ENCODE results near the gene ARHGEF26.

Gene ARHGEF26

DNA sequence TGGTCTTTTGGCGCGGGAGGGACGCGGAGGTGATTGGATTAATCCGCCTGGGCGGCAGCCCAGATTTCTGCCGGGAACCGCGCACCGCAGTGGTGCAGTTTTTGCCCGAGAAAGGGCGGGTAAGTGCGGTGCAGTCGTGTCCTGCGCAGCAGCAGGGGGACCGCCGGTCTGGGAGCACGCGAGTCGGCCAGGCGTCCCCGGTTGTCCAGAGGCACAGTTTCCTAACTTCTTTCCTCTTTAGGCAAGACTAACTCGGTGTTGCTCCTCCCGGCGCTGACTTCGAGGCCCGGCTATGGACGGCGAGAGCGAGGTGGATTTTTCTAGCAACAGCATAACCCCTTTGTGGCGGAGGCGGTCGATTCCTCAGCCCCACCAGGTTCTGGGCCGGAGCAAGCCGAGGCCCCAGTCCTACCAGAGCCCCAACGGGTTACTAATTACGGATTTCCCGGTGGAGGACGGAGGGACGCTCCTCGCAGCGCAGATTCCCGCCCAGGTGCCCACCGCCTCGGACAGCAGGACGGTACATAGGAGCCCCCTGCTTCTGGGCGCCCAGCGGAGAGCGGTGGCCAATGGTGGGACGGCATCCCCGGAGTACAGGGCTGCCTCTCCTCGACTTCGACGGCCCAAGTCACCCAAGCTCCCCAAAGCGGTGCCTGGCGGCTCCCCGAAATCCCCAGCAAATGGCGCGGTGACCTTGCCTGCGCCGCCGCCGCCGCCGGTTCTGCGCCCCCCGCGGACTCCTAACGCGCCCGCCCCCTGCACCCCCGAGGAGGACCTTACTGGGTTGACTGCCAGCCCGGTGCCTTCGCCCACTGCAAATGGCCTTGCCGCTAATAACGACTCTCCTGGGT lies 736 bp downstream of the ARHGEF26 start:
- no peak for DNase-seq

DNA sequence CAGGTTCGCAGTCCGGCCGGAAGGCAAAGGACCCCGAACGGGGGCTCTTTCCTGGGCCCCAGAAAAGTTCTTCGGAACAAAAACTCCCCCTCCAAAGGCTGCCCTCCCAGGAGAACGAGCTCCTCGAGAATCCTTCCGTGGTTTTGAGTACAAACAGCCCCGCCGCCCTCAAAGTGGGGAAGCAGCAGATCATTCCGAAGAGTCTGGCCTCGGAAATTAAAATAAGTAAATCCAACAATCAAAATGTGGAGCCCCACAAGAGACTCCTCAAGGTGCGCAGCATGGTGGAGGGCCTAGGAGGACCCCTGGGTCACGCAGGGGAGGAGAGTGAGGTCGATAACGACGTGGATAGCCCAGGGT lies 1.3 kb downstream of the ARHGEF26 start:
- no peak for DNase-seq

- no peak for DNase-seq
Observed at GRCh38 chr3:154122912-154123559, 1.8 kb downstream of the ARHGEF26 start.

DNA sequence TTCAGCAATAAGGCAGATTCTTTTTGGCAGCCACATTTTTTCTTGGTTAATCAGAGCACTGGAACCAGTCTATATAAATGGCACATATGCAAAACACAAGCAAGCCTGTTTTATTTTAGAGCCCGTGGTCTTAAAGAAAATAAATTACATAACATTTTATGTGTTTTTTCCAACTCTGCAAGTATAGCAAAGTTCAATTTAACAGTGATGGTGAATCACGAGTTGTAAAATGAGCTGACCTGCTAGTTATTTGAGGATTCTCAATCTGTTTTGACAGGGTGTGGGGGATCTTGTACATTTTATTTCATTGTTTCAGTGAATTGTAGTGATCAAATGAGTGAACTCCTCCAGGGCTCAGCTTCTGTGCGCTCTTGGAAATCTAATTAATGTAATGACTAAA lies 2.7 kb downstream of the ARHGEF26 start:
- DNase-seq, result no peak

DNA sequence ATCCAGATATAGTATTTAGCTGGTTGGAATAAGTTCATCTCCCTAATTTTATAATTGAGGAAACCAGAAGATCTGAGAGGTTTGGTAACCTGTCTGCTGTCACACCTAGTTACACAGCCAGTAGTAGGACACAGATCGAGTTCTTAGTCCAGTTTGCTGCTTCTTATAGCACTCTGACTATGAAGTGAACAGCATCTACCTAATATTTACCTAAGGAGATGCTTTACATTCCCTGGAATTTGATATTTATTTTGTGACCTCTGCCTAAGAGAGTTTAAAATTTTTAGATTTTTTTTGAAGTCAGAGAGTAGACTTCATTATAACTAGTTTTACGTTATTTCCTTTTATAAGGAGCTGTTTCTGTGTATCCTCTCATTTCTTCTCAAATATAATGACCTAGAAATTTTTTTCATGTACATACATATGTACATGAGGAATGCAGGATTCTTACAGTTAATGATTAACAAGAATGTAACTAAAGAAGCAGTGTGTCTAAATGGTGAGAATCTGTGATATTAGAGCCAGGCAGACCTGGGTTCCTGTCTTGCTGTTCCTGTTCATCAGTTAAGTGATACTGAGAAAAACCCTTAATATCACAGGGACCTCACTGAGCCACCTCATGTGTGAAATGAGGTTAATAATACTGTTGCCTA lies 4.3 kb downstream of the ARHGEF26 start:
- no peak for DNase-seq

DNA sequence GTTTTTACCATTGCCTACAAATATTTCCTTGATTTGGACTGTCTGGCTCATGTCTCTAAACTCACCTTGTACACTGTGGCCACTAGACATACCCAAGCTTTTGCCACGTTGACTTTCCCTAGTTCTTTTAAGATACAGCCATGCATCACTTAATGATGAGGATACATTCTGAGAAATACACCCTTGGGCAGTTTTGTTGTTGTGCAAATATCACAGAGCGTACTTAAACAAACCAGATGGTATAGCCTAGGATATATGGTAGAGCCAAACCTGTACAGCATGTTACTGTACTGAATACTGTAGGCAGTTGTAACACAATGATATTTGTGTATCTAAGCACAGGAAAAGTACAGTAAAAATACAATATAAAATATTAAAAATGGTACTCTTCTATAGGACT lies 5.5 kb downstream of the ARHGEF26 start:
- DNase-seq, result no peak

DNA sequence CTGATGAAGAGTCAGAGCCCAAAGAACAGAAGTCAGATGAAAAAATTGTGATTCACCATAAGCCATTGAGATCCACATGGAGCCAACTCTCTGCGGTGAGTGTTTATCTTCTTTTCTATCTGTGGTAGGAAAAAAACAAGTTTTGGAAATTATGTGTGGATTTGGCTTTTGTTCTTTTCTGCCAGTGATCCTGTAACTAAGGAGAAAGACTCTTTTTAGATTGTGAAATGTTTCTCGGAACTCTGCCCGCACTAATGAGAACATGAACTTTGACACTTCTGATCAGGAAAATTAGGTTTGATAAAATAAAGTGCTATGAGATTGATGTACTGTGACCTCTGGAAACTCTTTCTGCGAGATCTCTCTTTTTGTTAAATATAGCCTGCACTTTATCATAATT lies 8.4 kb downstream of the ARHGEF26 start:
- no peak for DNase-seq

- DNase-seq, result no peak
Observed at GRCh38 chr3:154130540-154130939, 9.3 kb downstream of the ARHGEF26 start.

GRCh38 chr3:154131830-154132229 lies 10.6 kb downstream of the ARHGEF26 start:
- no peak for DNase-seq

DNA sequence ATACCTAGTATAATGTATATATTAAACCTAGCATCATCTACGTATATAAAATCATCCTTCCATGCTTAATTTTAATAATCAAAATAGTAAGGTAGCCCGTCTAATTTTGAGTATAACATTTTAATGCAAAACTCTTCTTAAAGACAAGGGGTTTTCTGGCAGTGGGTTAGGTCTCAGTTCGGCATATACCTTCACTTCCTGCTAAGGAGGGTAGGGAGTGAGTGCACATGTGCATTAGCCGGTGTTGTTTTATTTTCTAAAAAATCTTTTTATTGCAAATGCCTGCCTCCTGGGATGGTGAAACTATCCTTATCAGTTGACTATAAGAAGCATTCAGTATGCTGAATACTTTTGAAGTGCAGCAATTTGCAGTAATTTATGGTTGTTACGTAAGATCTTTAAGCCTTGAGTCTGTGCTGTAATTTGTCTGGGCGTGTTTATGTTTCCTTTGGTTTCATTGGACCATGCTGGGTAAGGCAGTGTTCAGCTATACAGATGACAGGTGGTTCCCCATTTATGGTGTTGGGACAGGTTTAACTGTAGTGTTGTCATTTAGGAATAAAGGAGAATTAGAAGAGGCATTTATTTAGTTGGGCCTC lies 11.7 kb downstream of the ARHGEF26 start:
- no peak for DNase-seq

- DNase-seq, result no peak
Observed at GRCh38 chr3:154135511-154136173, 14.5 kb downstream of the ARHGEF26 start.

- DNase-seq, result no peak
Observed at GRCh38 chr3:154137036-154137435, 15.8 kb downstream of the ARHGEF26 start.

- DNase-seq, result no peak
Observed at GRCh38 chr3:154139996-154140436, 18.8 kb downstream of the ARHGEF26 start.

- no peak for DNase-seq
Observed at GRCh38 chr3:154142608-154143007, 21.4 kb downstream of the ARHGEF26 start.

DNA sequence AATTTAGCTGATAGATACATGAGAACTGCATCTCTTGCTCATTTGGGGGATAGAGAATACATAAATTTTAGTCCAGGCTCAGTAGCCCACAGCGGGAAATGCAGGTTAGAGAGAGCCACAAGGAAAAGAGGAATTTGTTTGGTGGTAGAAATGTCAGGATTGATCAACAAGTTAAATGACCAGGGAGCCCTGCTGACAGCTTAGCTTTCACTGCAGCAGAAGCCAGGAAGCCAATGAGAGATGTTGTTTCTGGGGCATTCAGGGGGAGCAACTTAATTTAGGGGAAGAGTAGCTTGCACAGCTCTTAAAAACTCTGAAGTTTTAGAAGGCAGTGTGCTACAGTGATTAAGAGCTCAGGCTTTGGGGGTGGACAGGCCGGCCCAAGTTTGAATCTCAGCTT lies 22.7 kb downstream of the ARHGEF26 start:
- no peak for DNase-seq

DNA sequence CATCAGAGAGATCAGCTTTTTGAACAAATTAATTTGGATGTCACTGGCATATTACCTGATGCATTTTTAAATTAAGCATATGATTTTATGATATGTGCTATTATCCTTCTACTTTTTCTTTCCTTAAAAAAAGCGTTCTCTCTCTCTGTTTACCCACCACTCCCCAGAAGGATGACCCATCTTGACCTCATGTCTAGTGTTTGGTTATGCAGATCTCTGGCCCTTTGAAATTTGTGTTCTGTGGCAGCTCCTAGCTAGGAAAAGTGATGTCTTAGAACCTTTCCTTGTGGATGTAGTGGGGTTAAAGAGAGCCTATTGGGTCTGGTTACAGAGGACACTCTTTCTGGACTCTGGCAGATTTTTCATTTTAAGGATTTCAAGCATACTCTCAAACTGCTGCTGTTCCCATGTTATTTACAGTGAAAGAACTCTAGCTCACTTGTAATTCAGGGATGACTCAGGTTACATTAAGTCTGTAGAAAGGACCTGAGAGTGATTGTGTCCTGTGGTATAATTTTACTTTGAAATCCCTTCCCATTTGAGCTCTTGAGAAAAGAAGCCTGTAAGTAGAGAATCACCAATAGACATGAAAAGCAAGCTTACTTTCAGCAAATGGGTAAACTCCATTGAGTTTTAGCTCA lies 23.8 kb downstream of the ARHGEF26 start:
- DNase-seq, result no peak

GRCh38 chr3:154148541-154148940 lies 27.4 kb downstream of the ARHGEF26 start:
- no peak for DNase-seq

- no peak for DNase-seq
Observed at GRCh38 chr3:154149286-154149685, 28.1 kb downstream of the ARHGEF26 start.

- DNase-seq, result no peak
Observed at GRCh38 chr3:154151969-154152368, 30.8 kb downstream of the ARHGEF26 start.

- DNase-seq, result no peak
Observed at GRCh38 chr3:154152741-154153140, 31.6 kb downstream of the ARHGEF26 start.

DNA sequence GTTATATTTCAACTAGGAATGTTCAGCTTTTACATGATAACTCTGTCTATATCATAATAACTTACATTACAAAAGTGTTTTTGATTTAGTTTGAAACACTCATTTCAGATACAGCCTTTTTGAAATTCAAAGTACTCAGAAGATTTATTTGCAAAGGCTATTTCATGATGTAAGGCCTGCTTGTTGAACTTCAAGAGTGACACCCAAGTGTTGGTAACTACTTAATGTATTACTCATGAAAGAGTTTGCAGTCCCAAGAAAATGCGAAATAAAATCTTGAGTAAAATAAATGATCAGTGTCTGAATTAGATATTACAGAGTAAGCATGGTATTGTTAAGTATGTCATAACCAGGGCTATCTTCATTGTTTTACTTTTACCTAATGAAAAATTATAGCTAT lies 35.3 kb downstream of the ARHGEF26 start:
- DNase-seq, result no peak

DNA sequence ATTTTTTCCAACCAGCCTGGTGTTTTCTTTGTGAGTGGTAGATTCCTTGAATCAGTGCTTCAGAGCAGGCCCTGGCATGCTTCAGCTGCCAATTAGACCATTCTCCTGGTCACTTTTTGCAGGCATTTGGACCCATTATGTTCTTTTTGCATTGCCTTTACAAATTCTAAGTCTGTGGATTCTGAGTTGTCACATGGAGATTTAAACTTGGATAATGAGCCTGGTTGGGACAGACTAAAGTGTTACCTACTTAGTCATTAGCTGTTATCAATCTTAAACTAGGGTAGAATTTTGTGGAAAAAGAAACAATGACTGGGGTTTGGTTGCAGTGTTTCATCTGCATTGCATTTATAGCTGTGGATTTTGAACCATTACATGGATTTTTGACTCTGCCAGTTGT lies 40.6 kb downstream of the ARHGEF26 start:
- no peak for DNase-seq

DNA sequence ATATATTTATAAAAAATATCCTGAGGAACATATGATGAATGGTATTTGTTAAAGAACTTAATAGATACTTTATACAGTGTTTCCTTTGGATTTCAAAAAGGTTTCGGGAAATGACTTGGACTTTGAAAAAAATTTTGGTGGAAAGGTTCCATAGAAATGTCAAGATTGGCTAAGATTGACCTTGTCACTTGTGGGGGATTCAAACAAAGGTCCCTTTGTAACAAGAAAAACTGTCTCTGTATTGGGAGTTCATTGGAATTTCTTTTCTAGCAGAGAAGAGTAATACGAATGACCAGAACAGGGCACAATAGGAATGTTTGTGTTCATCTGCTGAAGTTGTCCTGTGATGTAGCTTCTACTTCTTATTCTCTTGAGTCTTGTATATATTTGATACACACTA lies 43.2 kb downstream of the ARHGEF26 start:
- DNase-seq, result no peak
